Non-pigmented ciliary epithelial cell (primary cell): Measurements from ENCODE around the gene TCF25.
"Not testable (repeated sequence)": the region's sequence is repeated elsewhere in the genome, so short reads cannot be mapped to it uniquely, and the experiment has no call there.

Experiments used
- DNase-seq: peaks from one replicate; pipeline ENCODE4 v3.0.0-alpha.2; 2010; ENCODE audit warnings: low read depth

TCF25 gene

GRCh38 chr16:89873109-89873971 is at the start of gene TCF25:
TSS of gene TCF25 (plus strand) at chr16:89873592. CDS start at chr16:89873668, 76 bp downstream.
- no peak for DNase-seq

GRCh38 chr16:89823824-89824148 is 49.6 kb upstream of the TCF25 start:
- DNase-seq: not testable (repeated sequence)

DNA sequence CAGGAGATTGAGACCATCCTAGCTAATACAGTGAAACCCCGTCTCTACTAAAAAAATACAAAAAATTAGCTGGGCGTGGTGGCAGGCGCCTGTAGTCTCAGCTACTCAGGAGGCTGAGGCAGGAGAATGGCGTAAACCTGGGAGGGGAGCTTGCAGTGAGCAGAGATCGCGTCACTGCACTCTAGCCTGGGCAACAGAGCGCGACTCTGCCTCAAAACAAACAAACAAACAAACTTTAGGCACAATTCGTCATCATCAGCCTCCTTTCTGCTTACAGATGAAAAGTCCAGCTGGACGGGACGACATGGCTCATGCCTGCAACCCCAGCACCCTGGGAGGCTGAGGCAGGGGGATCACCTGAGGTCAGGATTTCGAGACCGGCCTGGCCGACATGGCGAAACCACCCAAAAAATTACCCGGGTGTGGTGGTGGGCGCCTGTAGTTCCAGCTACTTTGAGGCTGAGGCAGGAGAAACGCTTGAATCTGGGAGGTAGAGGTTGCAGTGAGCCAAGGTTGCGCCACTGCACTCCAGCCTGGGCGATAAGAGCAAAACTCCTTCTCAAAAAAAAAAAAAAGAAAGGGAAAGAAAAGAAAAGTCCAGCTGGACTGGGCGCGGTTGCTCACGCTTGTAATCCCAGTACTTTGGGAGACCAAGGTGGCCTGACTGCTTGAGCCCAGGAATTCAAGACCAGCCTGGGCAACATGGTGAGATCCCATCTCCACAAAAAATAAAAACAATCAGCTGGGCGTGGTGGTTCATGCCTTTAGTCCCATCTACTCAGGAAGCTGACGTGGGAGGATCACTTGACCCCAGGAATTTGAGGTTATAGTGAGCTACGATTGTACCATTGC is 46.6 kb upstream of the TCF25 start:
- DNase-seq: no peak

DNA sequence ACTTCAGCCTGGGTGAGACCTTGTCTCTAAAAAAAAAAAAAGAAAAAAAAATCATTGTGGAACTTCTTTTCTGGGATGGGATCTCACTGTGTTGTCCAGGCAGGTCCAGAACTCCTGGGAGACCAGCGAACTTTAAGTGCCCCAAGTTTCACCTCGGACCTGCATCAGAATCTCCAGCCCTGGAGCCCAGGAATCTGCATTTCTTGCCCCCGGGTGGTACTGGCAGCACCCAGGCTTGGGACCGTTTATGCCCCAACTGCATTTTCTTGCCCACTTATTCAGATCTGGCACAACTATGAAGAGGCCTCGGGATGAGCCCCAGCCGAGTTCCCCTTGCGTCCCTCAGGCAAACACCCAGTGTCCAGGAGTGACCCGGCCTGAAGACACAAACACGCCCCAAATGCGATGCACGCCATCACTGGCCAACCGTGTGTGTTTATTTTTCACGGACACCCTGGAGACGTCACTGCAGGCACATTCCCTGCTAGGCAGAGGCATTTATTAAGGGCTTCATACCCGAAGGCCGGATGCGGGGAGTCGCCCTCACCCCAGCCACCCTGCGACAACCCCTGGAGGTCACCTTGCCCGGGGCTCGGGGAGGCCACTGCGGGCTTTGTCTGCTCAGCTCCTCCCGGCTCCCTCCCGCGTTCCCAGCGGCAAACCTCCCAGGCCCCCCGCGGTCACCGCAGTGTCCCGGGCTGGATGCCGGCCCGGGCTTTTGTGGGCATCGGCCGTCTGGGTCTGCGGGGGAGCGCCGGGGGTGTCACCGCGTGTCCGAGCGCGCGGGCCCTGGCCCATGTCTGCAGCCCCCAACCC is 45.8 kb upstream of the TCF25 start:
- no peak for DNase-seq

- no peak for DNase-seq
Measured at GRCh38 chr16:89828199-89828869, 45.1 kb upstream of the TCF25 start, which contains the start of gene SPIRE2. TSS of gene SPIRE2 (plus strand) at chr16:89828475. CDS start at chr16:89828551, 76 bp downstream.

DNA sequence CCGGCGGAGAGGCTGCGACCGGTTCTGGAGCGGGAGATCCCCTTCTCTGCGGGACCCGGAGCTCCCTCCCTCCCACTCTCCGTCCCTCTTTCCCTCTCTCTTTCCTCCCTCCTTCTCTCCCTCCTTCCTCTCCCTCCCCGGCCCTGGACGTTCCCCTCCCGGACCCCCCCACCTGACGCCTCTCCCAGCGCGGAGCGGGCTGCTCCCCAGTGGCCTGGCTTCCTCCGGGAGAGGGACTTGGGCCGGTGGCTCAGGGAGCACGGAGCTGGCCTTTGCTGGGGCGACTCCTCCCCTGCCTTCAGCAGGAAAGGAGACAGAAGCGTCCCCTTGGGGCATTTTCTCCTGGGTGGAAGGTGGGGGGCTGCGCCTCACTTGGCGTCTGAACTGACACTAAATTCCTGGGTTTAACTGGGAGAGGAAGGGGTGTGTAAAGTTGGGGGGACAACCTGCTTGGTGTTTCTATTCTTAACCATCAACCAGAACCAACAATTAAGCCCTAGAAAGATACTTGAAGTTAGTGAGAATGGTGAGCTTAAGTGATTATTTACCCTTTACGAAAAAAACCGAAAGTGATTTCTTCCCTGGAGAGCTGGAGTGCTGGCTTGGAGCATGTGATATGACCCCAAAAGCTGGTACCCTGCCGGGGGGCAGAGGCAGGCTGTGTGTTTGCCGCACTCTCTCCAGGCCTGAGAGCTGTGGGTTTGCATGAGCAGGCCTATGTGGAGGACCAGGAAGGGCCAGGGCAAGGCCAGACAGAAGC is 44.3 kb upstream of the TCF25 start:
- DNase-seq: no peak

- DNase-seq: no peak
Measured at GRCh38 chr16:89829630-89830437, 43.6 kb upstream of the TCF25 start.

DNA sequence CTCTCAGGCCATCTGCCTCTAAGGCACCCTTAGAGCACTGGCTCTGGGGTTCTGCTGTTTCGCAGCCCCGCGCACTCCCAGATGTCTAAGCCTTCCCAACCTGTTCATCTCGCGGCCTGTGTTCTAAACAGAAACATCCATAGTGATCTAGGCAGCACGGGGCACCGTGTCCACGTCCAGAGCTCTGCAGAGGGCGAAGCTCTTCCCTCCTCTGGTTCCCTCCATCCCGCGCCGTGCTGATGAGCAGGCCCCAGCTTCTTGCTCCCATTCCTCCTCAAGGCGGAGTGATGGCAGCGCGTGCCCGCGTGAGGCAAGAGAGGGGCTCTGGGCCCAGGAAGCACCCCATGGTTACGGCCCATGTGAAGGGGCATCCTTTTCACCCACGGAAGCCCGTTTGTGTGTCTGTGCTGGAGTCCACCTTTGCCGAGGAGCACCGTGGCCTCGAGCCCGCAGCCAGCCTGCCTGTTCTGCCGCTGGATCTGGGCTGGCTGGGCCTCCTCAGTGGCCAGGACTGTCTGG is 41.5 kb upstream of the TCF25 start:
- no peak for DNase-seq

DNA sequence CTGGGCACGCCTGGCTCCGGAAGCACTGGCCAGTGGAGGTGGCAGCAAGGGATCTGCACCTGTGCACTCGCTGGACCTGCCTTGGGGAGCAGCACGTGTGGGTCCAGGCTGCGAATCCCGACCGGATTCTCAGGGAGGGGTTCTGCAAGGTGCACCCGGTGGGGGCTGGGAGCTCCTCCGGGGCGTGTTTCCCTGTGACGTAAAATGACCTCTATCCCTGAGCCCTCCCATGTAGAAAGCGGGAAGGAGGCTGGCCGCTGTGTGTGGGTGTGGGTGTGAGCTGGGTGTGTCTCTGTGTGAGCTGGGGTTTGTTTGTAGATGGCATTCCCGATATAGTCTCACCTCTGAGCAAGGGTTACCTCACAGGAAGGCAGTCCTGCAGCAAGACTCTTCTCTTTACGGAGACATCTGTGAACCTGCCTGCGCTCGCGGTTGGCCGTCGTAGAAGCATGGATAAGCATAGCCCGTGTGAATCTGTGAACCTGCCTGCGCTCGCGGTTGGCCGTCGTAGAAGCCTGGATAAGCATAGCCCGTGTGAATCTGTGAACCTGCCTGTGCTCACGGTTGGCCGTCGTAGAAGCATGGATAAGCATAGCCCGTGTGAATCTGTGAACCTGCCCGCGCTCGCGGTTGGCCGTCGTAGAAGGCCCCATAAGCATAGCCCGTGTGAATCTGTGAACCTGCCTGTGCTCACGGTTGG is 39.6 kb upstream of the TCF25 start:
- DNase-seq: not testable (repeated sequence)

GRCh38 chr16:89834813-89835363 is 38.5 kb upstream of the TCF25 start:
- not testable (repeated sequence) for DNase-seq

GRCh38 chr16:89836484-89836883 is 36.9 kb upstream of the TCF25 start:
- DNase-seq: not testable (repeated sequence)

DNA sequence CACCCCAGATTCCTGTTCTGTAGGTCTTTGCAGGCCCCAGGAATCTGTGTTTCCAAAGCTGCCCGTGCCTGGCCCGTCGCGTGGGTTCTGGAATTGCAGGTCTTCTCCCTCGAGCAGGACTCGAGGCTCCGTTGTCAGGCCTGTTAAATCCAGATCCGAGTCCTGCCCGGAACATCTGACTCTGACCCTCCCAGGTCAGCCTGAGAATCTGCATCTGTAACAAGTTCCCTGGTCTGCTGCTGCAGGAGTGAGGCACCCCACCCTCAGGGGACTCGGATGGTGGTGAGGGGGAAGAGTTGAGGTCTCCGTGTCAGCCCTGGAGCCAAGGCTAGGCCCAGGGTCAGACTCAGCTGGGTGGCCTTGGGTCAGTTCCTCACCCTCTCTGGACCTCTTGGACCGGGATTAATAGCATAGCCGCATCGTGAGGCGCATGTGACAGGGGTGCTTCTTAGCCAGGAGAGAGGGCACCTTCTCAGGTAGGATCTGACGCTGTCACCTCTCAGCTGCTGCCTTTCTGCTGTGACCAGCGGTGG is 36.3 kb upstream of the TCF25 start:
- DNase-seq: no peak

DNA sequence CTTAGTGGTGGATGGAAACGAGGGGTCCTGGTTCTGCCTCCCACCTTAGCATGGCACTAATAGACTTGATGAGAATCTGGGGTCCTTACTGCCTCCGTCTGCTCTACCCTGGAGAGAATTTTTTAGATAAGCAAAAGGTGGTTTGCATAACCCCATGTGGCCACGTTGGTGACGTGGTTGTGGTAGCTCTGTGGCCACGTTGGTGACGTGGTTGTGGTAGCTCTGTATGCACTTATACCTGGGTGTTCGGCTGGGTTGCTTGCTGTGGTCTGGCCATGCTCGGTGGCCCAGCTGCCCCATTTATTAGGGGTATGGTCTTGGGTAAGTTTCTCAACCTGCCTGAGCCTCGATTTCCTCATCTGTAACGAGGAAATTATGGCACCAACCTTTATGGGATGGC is 32.1 kb upstream of the TCF25 start:
- no peak for DNase-seq

DNA sequence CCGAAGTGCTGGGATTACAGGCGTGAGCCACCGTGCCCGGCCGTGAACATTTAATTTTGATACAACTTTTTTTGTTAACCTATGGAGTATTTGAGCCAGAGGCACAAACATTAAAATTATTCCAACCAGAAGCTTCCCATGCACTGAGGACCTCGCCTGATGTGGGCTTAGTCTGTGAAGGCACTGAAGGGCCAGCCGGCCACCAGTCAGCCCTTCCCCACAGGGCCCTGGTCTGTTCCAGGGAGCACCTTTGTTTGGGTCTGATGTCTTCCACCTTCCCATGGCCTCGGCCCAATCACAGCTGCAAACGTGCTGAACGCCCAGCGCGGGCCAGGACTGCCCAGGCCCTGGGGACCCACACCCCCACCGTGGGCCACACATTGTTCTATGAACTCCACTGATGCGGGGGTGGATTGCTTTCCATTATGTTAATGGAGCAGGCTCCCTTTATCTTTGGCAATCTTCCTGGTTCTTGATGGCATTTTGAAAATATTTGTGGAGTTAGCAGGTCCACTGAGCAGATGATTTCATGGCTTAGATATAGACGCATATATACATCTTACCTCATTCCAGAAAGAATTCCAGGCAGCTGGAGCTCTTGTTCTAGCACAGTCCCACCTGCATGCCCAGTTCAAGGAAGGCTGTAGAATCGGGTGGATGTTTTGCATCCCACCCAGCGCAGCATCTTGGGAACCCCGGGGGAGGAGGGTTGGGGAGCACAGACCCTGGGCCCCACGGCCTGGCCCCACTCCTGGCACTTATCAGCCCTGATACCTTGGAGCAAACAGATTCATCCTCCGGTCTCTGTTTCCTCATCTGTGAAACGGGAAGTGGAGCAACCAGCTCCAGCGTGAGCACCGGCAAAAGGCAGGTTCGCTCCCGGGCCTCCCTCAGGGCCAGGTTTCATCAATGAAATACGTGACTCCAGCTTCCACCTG is 30.7 kb upstream of the TCF25 start:
- peak; percentile 58 for DNase-seq

- DNase-seq: no peak
Measured at GRCh38 chr16:89843409-89844350, 29.7 kb upstream of the TCF25 start.

- DNase-seq: no peak
Measured at GRCh38 chr16:89844739-89845339, 28.6 kb upstream of the TCF25 start.
